GM19238 (cell line): ENCODE data around the gene FGFR3.

Source experiments
- DNase-seq: peaks from one replicate; pipeline ENCODE4 v3.0.0; 2011; ENCODE audit warnings: low spot score; ENCODE audit not compliant: insufficient read length

FGFR3 gene

DNA sequence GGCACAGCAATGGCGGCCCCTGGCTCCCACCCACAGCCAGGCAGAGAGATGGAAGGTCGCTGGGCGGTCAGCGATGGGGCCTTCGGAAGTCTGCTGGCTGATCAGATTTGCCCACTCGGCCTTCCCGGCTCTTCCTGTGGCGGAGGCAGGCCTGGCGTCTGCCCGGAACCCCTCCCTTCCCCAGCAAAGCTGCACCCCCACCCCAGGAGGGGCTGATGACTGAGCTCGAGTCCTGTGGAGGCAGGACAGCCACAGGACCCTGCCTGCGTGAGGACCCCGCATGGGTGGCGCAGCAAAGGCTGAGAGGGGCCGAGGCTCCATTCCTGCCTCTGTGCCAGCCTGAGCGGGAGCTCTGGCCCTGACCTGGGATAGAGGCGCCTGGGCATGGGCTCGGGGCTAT lies 37.0 kb upstream of the FGFR3 start:
- no peak for DNase-seq

GRCh38 chr4:1756893-1757779 lies 36.0 kb upstream of the FGFR3 start:
- no peak for DNase-seq

DNA sequence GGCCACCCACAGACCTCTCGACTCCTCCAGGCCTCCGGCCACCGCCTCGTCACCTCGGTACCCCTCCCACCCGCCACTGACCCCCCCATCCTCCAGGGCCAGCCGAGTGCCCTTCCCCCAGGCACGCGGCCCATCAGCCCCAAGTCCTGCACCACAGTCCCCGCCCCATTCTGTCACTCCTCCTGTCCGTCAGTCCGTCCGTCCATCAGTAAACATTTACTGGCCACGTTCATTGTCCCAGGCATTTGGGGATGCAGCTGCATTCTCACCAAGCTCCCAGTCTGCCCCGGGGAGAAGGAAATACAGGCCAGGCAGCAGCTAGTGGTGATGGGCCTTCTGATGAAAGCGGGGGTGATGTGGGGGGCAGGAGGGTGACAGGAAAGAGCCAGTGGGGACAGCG lies 35.3 kb upstream of the FGFR3 start:
- no peak for DNase-seq

- DNase-seq = no peak
These were observed 34.6 kb upstream of the FGFR3 start for GRCh38 chr4:1758306-1759121.

DNA sequence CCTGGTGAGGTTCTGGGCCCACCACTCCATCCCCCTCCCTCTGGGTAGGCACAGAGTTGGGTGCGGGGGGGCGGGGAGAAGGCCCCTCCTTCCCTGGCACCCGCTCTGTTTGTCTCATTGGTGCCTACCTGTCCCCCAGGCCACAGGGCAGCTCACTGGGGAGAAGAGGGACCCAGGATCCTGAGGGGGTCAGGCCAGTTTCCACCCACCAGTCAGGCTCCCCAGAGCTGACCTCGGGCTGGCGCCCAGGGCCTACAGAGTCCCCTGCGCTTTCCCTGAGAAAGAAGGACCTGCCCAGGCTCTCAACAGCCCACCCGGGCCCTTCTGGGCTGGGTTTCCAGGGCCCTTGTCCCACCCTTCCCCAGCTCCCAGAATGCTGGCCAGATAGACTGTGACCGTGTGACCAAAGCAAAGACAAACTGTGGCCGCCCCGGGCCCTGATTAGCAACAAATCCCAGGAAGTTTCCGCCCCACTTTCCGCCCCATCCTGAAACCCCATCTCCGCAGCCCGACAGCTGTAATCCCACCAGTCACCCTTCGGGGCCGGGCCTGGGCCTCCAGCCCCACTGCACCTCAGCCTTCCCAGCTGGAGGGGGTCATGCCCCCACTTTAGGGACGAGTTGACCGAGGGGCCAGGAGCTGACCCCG lies 33.8 kb upstream of the FGFR3 start:
- DNase-seq = no peak

DNA sequence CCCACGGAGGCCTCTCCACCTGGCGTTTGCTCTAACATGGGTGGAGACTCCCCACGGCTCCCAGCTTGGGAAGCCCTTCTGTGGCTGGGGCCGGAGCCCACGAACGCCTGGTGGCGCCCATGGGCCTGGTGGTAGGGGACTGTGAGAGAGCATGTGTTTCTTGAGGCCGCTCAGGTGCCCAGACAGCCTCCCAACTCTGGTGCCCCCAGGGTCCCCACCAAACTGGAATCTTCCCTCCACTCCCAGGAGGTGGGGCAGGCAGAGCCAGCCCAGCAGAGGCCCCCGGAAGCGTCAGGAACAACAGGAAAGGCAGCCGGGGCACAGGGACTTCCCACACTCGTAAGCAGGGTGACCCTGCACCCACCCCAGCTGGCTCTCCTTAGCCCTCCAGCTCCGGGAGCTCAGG lies 33.3 kb upstream of the FGFR3 start:
- no peak for DNase-seq

DNA sequence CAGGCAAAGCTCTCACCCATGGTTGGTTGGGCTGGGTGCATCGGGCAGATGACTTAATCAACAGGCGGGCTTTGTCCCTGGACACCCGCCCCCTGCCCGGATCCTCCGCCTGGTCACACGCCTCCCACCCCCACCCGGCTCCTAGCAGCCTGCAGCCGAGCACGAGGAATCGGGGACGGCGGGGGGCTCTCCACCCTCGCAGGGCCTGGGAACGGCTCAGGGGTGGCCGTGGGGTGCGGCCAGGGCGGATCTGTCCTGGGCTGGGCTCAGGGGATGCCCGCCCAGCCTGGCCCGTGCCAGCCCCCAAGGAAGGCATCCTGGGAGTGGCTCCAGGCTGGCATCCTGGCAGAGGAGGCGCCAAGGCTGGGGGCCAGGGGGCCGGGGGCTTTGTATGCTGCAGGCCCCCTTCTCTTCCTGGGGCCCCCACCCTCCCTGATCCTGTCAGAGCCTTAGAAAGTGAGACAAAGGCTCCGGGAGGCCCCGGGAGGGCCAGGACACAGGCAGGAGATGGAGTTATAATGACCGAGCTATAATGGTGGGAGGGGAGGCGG lies 32.5 kb upstream of the FGFR3 start:
- no peak for DNase-seq

DNA sequence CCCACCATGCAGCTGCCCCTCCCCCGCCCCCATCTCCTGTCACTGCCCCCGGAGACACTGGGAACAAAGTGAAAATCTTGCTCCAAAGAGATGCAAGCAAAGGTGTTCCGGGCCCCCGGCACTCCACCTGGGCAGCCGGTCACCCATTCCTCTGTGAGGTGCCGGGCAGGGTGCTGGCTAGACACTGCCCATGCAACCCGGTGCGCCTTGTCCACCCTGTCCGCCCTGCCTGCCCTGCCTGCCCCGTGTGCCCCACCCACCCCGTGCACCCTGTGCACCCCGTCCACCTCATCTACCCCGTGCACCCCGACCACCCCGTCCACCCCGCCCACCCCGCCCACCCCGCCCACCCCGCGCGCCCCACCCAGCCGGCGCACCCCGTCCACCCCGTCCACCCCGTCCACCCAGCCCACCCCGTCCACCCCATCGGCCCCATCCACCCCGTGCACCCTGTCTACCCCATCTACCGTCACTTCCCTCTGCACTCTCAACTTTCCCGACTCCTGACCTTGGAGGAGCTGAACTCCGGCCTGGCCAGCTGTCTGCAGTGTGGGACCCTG lies 31.9 kb upstream of the FGFR3 start:
- no peak for DNase-seq

GRCh38 chr4:1762264-1763010 lies 30.7 kb upstream of the FGFR3 start:
- DNase-seq = no peak

GRCh38 chr4:1763070-1763549 lies 30.0 kb upstream of the FGFR3 start:
- DNase-seq = no peak

- no peak for DNase-seq
These were observed 29.5 kb upstream of the FGFR3 start for GRCh38 chr4:1763550-1764080.

DNA sequence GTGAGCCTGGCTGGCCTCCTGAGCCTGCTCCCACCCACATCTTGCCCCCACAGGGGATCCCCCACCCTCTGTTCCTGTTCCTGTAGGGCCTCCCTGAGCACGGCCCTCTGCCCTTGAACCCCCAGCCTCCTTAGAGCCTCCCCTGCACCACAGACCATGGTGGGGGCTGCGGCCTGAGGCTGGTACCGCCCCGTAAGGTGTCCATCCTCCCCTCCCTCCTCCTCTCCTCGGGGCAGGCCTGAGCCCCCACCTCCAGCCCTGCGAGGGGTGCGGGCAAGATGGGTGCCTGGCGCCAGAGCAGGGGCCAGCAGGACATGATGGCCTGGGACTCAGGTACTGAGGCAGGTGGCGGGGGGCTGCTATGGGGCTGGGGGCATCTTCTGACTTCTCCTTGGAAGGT lies 28.4 kb upstream of the FGFR3 start:
- no peak for DNase-seq

DNA sequence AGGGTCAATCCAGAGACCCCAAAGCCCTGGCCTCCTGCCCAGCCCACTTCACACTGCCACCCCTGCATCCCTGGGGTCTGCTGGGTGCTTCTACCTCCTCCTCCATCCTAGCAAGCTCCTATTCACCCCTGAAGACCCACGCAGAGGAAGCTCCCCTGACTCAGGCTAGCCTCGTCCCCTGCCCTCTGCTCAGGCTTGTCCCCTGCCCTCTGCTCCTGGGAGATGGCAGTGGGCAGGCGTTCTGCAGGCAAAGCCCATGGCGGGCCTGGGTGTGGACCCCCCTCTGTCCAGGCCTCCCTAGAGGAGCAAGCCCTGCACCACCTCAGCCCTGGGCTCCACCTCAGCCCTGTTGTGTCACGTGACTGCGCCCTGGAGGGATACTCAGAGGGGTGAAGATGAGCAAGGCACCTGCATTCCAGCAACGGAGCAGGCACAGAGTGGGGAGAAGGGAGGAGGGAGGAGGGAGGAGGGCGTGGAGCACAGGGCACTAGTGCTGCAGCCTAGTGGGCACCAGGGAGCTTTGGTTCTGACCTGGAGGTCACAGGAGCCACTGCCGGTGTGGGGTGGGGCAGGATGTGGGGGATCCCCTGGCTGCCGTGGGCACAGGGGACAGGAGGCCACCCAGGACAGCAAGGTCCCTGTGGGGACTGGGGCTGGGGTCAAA lies 27.6 kb upstream of the FGFR3 start:
- no peak for DNase-seq

DNA sequence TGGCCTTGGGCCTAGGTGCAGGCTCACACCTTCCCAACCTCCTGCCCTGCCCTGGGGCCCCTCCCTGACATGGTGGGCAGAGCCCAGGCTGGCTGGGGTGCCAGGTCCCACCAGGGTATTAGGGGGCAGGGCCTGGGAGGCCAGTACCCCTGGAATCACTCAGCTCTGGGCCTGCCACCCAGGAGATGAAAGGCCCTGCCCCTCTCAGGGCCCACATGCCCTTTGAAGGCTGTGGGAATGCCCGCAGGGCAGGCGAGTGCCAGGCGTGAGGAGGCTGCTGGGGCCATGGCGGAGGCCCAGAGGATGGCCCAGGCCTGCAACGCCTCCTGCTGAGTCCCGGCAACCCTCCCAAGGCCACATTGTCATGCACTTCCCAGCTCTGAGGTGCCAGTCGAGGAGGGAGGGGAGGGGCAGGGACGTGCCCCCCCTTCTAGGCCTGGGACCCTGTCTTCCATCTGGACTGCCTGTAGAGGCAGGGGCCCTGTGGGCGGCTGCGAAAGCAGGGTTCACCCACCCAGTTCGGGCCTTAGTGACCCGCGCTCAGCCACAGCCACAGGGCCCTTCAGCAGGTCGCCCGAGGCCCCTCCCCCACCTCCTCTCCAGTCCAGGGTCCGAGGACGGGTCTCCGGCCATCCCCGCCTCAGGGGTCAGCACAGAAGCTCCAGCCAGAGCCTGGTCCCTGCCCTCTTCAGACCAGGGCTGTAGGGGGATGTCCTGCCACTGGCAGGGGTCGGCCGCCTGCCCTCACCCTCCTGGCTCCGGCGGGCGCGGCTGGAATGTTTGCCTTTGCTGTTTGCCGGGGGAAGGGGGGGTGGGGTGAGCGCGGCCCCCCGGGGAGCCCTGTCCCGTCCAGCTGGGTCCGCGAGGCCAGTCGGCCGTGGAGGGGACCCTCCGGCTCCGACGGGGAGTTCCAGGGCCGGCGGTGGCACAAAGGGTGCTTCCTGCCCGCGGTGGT lies 26.7 kb upstream of the FGFR3 start:
- no peak for DNase-seq

- DNase-seq = no peak
These were observed 25.9 kb upstream of the FGFR3 start for GRCh38 chr4:1767061-1767769.

GRCh38 chr4:1767770-1768366 lies 25.2 kb upstream of the FGFR3 start:
- peak; percentile 57 for DNase-seq

DNA sequence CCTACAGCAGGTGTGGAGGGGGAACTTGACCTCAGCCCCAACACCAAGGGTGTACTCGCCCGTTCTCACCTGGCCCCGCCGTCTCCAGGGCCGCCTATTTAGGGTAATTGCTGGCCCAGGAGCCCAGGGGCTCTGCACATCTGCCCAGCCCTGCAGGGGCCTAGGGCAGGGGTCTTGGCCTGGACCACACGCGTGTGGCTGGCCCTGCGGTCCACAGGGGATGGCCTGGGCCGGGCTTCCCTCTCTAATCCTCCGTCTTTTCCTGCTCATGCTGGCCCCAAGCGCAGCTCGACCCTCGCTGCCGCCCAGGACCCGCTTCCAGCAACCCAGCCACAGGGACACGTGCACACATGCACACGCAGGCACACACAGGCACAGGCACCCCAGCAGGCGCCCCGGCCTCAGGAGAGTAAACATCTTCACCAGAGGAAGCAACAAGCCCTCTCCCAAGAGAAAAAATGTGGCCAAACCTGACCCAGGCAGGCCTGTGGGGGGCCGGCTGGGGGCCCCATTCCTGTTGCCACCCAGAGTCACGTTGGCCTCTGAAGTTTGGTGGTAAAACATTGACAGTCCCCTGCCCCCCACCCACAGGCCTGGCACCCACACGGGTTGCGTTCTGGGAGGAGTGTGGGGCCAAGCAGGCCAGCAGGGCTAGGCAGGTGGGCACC lies 24.6 kb upstream of the FGFR3 start:
- DNase-seq = no peak
